ENCODE results near the gene CD226. TPM values are rescaled to one million over a fixed set of nuclear protein-coding genes. Genes with fewer than 3 reads are reported as not detected.
"Not testable (repeated sequence)": the region's sequence is repeated elsewhere in the genome, so short reads cannot be mapped to it uniquely, and the experiment has no call there.

CD226 gene
- total RNA-seq, 1 donor from 2014 or later, result 1.5 TPM

DNA sequence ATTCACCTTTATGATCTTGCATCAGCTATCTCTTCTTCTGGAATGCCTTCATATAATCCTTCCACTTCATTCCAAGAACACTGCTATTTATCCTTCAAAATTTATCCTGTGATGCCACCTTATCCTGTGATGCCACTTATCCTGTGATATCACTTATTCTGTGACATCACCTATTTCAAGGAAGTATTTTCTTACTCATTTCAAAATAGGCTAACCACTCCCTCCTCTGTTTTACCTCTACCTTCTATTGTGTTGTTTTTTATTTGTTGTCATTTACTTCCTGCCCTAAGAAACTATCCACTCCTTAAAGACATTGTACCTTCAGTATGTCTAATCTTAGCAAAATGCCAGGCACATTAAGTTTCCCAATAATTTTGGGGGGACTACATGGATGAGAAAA, 38.8 kb downstream of the CD226 start:
- no peak for DNase-seq (ENCODE audit: low read depth in 2 of 2)

DNA sequence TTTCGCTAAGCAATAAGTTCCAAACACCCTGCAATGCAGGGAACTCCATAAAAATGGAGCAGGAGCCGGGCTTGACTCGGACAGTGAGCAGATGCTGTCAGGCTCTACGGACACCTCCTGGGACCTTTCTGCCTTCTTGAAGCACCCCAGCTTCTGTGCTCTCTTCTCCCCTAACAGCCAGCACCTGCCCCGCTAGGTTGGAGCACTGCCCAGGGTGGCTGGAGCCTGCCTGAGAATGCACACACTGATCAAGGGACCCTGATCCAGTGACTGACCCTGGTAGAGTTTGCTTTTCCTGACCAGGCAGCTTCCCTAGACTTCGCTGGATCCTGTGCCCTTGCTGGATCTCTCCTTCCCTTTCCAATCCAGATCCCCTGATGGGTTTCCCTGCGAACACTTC, 40.9 kb downstream of the CD226 start:
- no peak for DNase-seq (ENCODE audit: low read depth in 2 of 2)

DNA sequence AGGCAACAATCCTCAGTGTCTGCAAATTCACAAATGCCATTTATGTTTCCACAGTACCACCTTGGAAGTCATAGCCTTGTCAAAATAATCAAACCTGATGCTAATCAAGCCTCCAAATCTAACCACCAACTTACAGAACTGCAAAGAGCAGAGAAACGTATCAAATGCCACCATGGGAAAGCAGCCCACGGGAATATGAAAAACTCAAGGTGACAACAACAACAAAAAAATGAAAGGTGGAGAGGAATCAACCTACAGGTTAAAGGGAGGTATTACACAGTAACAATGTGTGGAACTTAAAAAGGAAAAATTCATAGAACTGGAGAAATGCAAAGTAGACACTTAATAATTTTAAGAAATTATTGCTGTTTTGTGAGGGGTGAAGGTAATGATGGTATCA, 46.7 kb downstream of the CD226 start:
- no peak for DNase-seq (ENCODE audit: low read depth in 2 of 2)

DNA sequence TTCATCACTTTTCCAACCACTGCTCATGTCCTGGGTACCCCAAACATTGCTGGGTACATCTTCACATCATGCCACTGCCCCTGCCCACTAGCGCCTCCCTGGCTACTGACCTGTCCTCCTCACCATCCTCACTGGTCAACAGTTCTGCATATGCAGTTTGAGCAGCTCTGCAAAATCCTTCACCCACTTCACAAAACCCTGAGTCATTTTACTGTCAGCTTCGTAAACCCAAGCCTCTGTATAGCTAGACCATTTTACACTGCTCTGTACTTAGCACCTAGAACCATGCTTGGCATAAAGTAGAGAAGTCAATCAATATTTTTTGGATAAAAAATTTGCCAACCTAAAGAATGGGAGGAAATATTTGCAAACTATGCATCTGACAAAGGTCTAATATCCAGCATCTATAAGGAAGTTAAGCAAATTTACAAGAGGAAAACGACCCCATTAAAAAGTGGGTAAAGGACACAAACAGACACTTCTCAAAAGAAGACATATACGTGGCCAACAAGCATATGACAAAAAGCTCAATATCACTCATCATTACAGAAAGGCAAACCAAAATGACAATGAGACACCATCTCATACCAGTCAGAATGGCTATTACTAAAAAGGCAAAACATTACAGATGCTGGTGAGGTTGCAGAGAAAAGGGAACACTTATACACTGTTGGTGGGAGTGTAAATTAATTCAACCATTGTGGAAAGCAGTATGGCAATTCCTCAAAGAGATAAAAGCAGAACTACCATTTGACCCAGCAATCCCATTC, 48.3 kb downstream of the CD226 start:
- DNase-seq (ENCODE audit: low read depth in 2 of 2), result not testable (repeated sequence)

DNA sequence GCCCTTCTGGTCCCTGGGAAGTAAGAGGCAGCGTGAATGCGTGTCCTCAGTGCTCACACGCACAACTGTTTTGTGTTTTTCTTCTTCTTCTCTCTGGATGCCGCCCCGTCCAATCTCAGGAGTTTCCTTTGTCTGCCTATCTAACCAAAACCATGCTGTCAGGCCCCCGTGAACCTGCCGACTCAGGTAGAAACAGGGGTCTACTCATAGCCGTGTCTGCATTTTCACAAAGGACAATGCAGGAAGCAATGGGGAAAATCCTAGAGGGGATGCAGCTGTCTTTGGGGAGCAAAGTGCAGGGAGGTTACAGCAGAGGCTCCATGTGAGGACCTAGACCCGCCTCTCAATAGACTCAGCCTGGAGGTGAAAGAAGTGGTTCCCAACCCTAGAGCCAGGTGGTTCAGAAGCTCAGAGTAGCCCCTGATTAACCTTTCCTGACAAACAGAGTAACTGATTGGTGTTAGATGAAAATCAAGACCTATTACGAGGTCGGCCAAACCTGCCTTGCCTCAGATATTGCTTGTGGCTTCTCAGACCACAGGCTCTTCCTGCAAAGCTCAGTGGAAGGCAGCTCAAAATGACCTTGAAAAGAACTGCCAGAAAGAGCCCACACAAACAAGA, 49.3 kb downstream of the CD226 start:
- DNase-seq (ENCODE audit: low read depth in 2 of 2), result no peak

DNA sequence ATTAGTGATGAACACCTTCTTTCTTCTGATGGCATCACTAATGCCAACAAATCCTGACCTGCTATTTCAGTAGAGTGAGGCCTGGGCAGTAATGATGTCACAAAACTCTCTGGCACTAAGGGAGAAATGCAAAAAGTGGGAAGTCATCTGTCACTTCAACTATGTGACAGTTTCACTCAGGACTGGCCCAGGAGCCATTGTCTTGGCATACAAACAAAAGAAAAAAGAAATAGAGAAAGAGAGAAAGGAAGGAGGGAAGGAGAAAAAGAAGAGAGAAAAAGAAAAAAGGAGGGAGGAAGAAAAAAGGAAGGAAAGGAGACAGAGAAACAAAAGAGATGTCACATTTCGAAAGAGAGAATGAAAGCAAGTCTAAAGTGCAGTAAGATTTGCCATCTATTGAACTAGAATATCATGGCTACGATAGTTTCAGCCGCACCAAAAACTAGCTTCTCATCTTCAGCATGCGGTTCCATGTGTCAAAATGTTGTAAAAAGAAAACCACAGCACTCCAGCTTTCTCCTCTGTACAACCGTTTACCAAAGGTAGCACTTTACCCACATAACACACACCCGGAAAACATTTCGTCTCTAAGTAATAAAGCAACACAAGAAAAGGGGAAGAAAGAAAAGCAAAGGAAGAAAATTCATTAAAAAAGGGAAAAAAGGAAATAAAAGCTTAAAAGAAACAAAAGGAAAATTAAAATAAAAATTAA, 50.1 kb downstream of the CD226 start:
- DNase-seq (ENCODE audit: low read depth in 2 of 2), result no peak

DNA sequence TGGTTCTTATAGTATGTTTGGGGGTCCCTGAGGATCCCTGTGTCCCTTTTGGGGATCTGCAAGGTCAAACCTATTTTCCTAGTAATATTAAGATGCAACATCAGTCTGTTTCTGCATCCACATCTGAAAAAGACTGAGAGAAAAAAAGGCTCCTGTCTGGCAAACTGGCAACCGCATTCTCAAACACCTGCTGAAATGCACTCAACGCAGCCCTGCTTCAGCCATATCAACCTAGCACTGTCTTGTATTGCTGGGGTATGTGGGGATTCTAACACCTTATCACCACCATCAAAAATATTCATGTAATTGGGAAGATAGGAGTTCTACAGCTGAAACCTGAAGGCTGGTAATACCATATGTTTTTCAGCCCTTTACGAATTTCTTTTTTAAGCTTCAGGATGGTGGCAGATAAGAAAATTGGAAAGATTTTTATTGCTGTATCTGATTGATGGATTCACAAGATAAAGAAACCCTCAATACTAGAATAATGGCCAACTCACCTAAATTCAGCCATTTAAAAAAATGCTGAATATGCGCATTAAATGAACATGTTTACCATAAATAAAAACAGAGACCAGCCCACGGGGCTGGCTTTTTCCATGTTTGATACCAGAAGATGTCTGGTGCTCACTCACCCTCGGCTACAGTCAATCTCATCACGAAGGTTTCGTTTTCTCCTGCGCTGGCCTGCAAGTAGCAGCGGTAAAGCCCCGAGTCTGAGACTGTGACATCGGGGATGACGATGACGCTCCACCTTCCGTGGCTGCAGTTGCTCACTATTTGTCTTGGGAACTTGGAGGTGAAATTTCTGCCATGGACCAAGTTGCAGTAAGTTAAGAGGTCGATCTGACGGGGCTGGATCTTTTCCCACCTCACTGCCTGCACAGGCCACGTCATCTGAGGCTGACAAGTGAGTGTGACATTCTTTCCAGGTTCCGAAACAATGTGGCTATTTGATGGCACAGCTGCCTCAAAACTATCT, 52.3 kb downstream of the CD226 start:
- DNase-seq (ENCODE audit: low read depth in 2 of 2), result no peak

DNA sequence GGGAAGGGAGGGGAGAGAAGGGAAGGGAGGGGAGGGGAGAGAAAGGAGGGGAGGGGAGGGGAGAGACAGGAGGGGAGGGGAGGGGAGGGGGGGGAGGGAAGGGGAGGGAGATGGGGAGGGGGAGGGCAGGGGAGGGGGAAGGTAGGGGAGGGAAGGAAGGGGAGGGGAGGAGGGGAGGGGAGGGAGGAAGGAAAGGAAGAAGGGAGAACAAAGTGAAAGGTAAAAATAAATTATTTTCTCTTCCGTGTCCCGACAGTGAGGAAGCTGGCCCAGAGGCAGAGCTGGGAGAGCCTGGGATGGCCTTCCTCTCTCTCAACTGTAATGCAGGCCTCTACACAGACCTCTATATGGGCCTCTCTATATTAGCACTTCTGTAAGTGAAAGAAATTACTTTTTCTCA, 53.2 kb downstream of the CD226 start:
- DNase-seq (ENCODE audit: low read depth in 2 of 2), result no peak

DNA sequence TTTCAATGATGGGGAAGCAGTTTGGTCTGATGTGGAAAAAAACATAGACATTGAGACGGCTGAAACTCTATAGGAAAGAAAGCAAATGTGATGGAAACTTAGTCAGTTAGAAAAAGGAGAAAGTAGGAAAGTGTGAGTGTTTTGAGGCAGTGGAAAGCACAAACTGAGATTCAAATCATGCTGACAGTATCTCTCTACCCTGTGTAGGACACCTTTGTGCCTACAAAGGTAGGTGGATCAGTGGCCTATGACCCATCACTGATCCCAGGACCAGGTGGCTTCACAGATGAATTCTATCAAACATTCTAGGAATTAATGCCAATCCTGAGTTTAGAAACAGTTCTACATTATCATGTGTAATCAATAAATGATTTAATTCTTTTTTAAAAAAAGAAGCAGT, 57.1 kb downstream of the CD226 start:
- no peak for DNase-seq (ENCODE audit: low read depth in 2 of 2)

DNA sequence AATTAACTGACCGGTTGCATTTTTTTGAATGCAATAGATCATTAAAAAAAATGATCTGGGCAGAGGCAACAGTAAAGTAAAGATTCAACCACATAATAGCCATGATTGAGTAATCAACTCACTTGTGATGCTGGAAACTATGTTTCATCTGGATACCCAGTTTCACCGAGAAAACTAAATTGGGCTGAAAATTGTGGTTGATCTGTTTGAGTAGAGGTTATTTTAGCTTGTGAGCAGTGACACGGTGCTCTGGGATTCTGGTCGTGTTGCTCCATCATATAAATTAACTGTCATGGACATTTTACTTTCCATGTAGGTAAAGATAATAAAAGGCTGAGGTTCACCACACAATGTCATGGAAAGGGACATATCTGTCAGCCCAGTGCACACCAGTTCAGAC, 58.7 kb downstream of the CD226 start:
- no peak for DNase-seq (ENCODE audit: low read depth in 2 of 2)

DNA sequence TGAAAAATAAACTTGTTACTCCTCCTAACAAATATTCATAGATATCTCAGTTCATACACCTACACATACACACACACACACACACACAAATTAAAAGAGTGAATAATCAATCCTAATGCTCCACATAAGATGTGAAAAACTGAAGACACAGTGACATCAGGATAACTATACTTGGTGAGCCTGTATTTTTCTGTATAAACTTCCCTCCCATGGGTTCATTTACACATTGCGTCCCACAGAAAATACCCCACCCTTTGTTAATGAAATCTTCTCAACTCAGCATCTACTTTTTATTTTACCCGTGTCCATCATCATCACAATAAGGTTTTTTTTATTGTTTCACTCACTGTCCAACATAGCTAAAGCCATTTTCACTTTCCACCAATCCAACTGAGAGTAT, 60.4 kb downstream of the CD226 start:
- no peak for DNase-seq (ENCODE audit: low read depth in 2 of 2)

DNA sequence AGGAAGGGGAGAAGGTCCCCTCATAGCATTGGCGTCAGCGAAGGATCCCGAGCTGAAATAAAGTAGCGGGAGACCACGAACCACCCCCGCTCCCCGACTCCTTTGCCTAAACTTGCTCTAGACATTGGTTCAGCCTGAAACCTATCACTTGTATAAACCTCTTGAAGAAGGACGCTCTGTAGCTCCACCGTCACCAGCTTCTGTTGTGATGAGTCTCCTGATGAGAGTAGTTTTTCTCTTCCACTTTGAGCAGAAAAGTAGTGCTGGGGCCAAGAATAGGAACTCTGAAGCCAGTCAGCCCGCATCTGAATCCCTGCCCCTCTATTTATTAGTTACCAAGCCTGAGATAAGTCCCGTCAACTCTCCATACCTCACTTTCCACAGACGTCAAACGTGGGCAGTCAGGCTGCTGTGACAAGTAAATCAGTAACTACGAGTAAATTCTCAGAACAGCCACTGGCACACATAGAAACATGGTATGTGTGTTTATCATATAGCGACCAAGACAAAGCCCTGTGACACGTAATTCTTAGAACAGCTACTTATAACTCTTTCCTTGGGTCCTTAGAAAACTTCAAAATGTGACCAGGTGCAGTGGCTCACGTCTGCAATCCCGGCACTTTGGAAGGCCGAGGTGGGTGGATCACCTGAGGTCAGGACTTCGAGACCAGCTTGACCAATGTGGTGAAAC, 61.7 kb downstream of the CD226 start:
- DNase-seq (ENCODE audit: low read depth in 2 of 2), result no peak

DNA sequence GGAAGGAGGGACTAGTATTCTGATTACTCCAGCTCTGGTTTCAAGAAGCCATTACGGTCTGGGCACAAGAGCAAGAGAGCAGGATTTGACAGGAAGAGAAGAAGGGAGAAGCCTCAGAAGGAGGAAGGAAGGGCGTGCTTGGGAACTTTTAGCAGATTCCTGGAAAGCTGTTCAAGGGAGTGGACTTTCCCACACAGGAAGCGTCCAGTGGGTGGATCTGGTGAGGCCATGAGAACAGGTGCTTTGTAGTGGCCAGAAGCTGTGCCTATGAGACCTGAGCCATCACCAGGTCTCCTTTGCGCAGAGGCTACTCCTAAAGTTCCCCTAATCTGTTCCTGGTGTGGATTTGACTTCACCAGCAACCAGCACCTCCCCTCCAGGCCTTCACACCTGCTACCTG, 62.3 kb downstream of the CD226 start:
- DNase-seq (ENCODE audit: low read depth in 2 of 2), result no peak

DNA sequence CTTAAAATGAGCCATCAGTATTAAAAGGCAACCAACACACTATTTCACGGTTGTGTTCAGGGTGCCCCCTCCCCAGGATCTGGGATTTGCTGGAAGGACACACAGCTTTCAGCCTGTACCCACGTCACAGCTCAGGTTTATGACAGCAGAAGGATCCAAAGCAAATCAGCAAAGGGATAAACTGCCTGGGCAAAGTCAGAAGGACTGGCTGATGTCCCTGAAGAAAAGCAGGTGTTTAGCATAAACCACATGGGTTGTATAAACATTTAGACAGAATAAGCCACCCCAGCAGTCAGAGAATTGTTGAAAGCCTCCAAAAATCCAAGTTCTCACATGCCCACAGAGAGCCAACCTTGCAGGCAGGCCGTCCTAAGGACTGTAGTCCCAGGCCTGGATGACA, 63.9 kb downstream of the CD226 start:
- no peak for DNase-seq (ENCODE audit: low read depth in 2 of 2)

DNA sequence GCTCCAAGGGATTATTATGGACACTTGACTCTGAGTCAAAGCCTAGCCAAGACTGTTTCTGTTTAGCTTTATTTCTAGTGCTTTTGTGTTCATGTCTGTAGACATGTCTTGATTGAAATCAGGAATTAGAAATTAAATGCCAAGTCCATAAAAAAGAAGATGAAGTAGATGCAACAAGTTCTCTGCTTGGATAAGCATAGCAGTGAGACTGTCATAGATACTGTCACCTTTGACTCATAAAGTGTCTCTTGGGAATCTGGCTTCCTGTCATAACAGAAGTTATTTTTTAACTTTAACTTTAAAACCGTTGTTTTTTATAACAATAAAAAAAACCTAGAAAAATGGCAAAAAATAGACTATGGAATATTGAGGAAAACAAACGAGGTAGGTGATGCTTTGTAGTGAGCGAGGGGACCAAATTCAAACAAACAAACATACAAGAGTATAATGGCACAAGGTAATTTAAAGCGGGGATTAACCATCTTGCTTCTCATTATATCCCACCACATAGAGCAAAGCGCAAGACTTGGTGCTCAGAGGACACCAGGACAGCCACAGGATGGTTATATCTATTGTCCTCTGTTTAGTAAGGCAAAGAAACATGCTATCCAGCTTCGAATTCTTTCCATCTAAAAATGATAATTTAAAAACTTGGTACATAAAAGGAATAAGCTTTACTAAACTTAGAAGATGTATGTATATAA, 64.6 kb downstream of the CD226 start:
- DNase-seq (ENCODE audit: low read depth in 2 of 2), result no peak

DNA sequence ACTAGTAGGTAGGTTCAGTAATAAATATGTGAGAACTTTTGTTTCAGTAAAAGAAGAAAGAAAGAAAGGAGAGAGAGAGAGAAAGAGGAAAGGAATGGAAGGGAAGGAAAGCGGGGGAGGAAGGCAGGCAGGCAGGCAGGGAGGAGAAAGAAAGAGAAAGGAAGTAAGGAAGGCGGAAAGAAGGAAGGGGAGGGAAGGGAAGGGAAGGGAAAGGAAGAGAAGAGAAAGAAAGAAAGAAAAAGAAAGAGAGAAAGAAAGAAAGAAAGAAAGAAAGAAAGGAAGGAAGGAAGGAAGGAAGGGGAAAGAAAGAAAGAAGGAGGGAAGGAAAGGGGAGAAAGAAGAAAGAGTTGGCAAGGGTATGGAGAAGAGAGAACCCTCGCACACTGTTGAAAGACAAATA, 67.6 kb downstream of the CD226 start:
- DNase-seq (ENCODE audit: low read depth in 2 of 2), result no peak

DNA sequence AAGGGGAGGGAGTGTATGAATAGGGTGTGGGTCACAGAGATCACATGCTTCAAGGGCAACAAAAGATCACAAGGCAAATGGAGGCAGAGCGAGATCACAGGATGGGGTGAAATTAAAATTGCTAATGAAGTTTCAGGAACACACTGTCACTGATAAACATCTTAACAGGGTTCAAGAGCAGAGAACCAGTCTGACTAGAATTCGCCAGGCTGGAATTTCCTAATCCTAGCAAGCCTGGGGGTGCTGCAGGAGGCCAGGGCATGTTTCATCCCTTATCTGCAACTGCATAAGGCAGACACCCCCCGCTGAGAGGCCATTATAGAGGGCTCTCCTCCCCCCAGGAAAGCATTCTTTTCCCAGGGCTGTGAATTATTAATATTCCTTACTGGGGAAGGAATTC, 68.6 kb downstream of the CD226 start:
- not testable (repeated sequence) for DNase-seq (ENCODE audit: low read depth in 2 of 2)

DNA sequence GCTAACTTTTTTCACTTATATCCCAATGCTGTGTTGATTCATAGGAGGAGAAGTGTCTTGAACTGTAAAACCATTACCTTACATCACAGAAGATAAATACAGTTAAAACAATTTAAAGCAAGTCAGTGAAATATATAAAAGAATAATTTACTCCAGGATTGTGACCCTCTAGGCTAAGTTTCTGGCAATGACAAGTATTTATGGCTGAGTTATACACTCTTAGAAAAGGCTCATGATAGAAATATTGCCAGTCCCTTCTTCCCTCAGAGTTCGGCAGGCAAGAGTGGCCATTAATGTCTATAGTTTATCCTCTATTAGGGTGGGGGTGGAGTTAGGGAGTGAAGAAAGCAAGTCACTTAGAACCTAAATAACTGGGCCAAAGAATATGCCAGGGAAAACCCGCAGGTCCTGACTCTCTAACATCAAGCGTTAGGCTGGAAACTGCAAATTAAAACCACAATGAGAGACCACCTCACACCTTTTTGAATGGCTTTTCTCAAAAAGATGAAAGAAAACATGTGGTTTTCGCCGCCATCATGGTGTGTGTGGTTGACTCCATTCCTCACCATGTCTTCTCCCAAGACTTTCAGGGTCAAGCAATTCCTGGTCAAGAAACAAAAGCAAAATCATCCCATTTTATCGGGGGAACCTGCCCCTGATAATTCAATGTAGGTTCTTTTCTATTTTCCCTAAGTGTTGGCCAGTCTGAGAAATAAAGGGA, 69.3 kb downstream of the CD226 start:
- no peak for DNase-seq (ENCODE audit: low read depth in 2 of 2)

DNA sequence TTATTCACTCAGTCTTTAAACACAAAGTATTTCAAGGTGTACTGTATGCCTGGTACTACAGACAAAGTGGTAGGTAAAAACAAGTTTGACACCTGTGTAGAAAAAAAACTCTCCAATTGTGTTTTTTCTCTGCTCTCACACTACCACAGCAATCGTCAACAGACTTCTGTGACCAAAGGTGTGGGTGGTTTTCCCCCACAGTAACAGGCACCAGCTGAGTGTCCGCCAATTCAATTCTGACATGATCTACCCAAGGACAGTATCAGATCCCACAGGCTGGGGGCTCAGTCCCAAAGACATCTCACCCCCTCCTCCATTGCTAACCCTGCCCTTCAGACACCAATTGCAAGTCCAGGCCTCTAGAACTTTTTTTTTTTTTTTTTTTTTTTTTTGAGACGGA, 71.2 kb downstream of the CD226 start:
- no peak for DNase-seq (ENCODE audit: low read depth in 2 of 2)

DNA sequence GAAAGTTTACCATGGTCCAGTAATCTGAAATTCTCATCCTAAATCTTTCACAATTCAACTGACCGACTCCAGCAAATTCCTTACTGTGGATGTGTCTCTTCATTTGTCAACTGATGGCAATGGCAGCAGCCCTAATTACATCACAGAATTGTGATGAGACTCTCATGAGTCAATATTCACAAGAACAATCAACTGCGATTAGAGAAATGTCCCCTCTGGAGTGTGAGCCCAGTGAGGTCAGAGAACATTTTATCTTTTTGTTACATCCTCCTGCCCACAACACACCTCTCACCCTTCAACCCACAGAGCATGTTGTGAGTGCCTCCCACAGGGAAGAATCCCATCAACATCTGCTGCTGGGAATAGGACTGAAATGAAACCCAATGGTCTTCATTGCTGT, 73.6 kb downstream of the CD226 start:
- no peak for DNase-seq (ENCODE audit: low read depth in 2 of 2)

Measured in dermis microvascular lymphatic vessel endothelial cell (primary cell).